Body of pancreas (tissue), 4 donors: ENCODE results near the gene TIMM17A. TPM values are rescaled to one million over a fixed set of nuclear protein-coding genes. Genes with fewer than 3 reads are reported as not detected.

Experiments
- ATAC-seq: fragments of 150-250 bp; one replicate; pipeline ENCODE4 v1.9.1; 2016
- DNase-seq, 4 donors: peaks; one replicate each; pipeline ENCODE4 v3.0.0-alpha.2; 2019
- H3K27ac ChIP-seq, 4 donors: fragments of 200-600 bp; sonication (generic); 1 replicate in 3 of 4; 2 replicates in 1 of 4; pipeline versions ENCODE4 v1.5.1 to v1.6.1; 2016 to 2019; ENCODE audit warnings: mild to moderate bottlenecking in 1 of 4, mixed read lengths in 1 of 4, moderate library complexity in 1 of 4
- H3K27me3 ChIP-seq, 2 donors: fragments of 200-600 bp; sonication (generic); one replicate each; pipeline ENCODE4 v1.6.0; 2016; ENCODE audit warnings: mild to moderate bottlenecking in 1 of 2
- H3K36me3 ChIP-seq, 2 donors: fragments of 200-600 bp; sonication (generic); replicated peaks in 1 of 2; 2 replicates each; pipeline ENCODE4 v1.5.1; 2016; ENCODE audit warnings: low read depth in 2 of 2; ENCODE audit not compliant: insufficient read depth in 1 of 2
- H3K4me1 ChIP-seq: fragments of 200-600 bp; sonication (generic); one replicate; pipeline ENCODE4 v1.6.0; 2016
- H3K4me3 ChIP-seq, 2 donors: fragments of 200-600 bp; sonication (generic); 1 replicate in 1 of 2; 2 replicates in 1 of 2; pipeline ENCODE4 v1.5.1; 2016 to 2019
- H3K9me3 ChIP-seq, 3 donors: fragments of 200-600 bp; sonication (generic); 1 replicate in 2 of 3; 2 replicates in 1 of 3; pipeline ENCODE4 v1.5.1; 2016
- CTCF ChIP-seq, 7 experiments: fragments of 450-650 bp in 4 of 7; fragments of 200-600 bp in 3 of 7; sonication (generic) in 3 of 7; IDR thresholded peaks; one replicate each; pipeline ENCODE4 v1.5.1; 2016 to 2019; ENCODE audit warnings: antibody characterized with exemption in 7 of 7
- POLR2A ChIP-seq, 3 donors: fragments of 450-650 bp; IDR thresholded peaks; one replicate each; pipeline ENCODE4 v1.6.1; 2016; ENCODE audit warnings: antibody characterized with exemption in 3 of 3, mild to moderate bottlenecking in 2 of 3
- WGBS, 2 donors: methylation state at CpG; one replicate each; pipeline ENCODE4 v1.1.5; 2017; 5-methylcytosine and 5-hydroxymethylcytosine counted together
- intact Hi-C: fragments of 100-400 bp; cut with DNase I; formaldehyde crosslinking; loops from one replicate; pipeline ENCODE4 v1.15.1; 2023
- total RNA-seq, 2 donors: library from RNA; depleted of rRNA; stranded (reverse); fragments of >200 nt; gene quantifications; one replicate each; pipeline ENCODE4 v1.1.0, GENCODE V29; 2016

TIMM17A gene
- total RNA-seq, 2 donors from 2014 or later, result 20.2 to 25.4 TPM

GRCh38 chr1:201930137-201930536, 25.2 kb upstream of the TIMM17A start:
- ATAC-seq (no peak), DNase-seq (no peak)
- no peak overlapping the region for H3K4me3 ChIP-seq
- WGBS, 2 donors, result 58 to 59% methylated on average over 4 of the region's 4 CpGs
- H3K9me3 ChIP-seq, result no peaks in the 10 kb centered on the region
- no peak overlapping the region for H3K27ac ChIP-seq
- H3K36me3 ChIP-seq, result no peaks in the 10 kb centered on the region
- no peaks in the 10 kb centered on the region for H3K27me3 ChIP-seq
- TF ChIP-seq POLR2A (IDR thresholded peaks at IDR 0.05), result no peak
- TF ChIP-seq CTCF (IDR thresholded peaks at IDR 0.05), result no peak
- intact Hi-C loops, result no loop called here
- no peaks in the 10 kb centered on the region for H3K4me1 ChIP-seq

- H3K4me1 ChIP-seq, result no peaks in the 10 kb centered on the region
- ATAC-seq (no peak), DNase-seq (no peak)
- TF ChIP-seq CTCF (IDR thresholded peaks at IDR 0.05), result no peak
- TF ChIP-seq POLR2A (IDR thresholded peaks at IDR 0.05), result no peak
- 51 to 59% methylated on average over 5 of the region's 5 CpGs for WGBS, 2 donors
- H3K9me3 ChIP-seq, result no peaks in the 10 kb centered on the region
- no peaks in the 10 kb centered on the region for H3K27me3 ChIP-seq
- H3K36me3 ChIP-seq, result no peaks in the 10 kb centered on the region
- no peak overlapping the region for H3K4me3 ChIP-seq
- intact Hi-C loops, result no loop called here
- no peak overlapping the region for H3K27ac ChIP-seq
Measured at GRCh38 chr1:201930803-201931202, 24.5 kb upstream of the TIMM17A start.

DNA sequence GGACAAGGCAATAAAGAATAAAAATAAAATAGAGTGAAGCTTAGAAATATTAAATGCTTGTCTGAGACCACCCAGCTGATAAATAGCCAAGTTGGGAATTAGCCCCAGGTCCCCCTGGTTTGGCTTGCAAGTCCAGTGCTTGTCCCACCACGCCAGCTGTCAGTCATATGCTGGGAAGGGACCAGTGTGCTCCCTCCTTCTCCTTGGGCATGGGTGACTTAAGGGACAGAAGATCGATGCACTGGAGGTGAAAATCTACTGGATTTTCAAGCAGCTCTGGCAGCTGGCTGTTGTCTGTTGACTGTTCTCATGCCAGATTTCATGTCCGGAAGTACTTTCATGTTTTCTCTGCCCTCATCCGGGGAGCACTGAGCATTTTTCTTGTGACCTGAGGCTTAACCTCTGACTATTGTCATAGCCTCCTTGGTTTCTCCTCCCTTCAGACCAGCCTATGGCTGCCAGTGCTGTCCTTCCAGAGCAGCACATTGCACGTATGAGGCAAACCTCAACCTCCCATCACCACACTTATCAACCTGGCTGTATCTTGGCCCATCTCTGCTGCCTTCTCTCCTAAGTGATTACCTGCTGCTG, 21.4 kb upstream of the TIMM17A start:
- H3K4me1 ChIP-seq, result no peaks in the 10 kb centered on the region
- no peaks in the 10 kb centered on the region for H3K36me3 ChIP-seq
- no peaks in the 10 kb centered on the region for H3K9me3 ChIP-seq

GRCh38 chr1:201937624-201938213, 17.6 kb upstream of the TIMM17A start:
- ATAC-seq, result no peak

More for the DNA sequence above, 21.4 kb upstream of the TIMM17A start:
- Histone ChIP-seq H3K27me3 (no peaks in the 10 kb centered on the region), H3K27ac (no peak overlapping the region), H3K4me3 (no peak overlapping the region)
- DNase-seq, result no peak
- no peak for TF ChIP-seq POLR2A (IDR thresholded peaks at IDR 0.05)
- no peak for TF ChIP-seq CTCF (IDR thresholded peaks at IDR 0.05)
- 35 to 44% methylated on average over 5 of the region's 5 CpGs for WGBS, 2 donors
- no peak for ATAC-seq
- intact Hi-C loops, result no loop called here

More at GRCh38 chr1:201937624-201938213, 17.6 kb upstream of the TIMM17A start:
- Histone ChIP-seq H3K27ac (no peak overlapping the region), H3K4me3 (no peak overlapping the region), H3K9me3 (no peaks in the 10 kb centered on the region), H3K27me3 (no peaks in the 10 kb centered on the region), H3K4me1 (no peaks in the 10 kb centered on the region), H3K36me3 (no peaks in the 10 kb centered on the region)
- 74 to 76% methylated on average over 5 of the region's 5 CpGs for WGBS, 2 donors
- DNase-seq, result no peak
- TF ChIP-seq POLR2A (IDR thresholded peaks at IDR 0.05) (no peak), CTCF (IDR thresholded peaks at IDR 0.05) (no peak)
- intact Hi-C loops, result no loop called here
